Loucy (cell line): ENCODE data around the gene RALGPS2.

ENCODE experiments used
- H2AFZ ChIP-seq: fragments of 200-600 bp; sonication (generic); 2 replicates; pipeline ENCODE4 v1.6.0; 2016; ENCODE audit warnings: antibody characterized with exemption, mild to moderate bottlenecking, low read length, moderate library complexity
- H3F3A ChIP-seq: fragments of 200-600 bp; 2 replicates; pipeline ENCODE4 v1.6.0; 2016; ENCODE audit warnings: antibody characterized with exemption, low read depth, mild to moderate bottlenecking
- H3K27me3 ChIP-seq: fragments of 200-600 bp; sonication (generic); 2 replicates; pipeline ENCODE4 v1.6.1; 2014; ENCODE audit warnings: low read length, mild to moderate bottlenecking; ENCODE audit not compliant: insufficient read depth, poor library complexity, severe bottlenecking
- H3K36me3 ChIP-seq: fragments of 200-600 bp; sonication (generic); 2 replicates; pipeline ENCODE4 v1.6.1; 2016; ENCODE audit warnings: low read length; ENCODE audit not compliant: insufficient read depth
- H3K4me1 ChIP-seq: fragments of 200-600 bp; sonication (generic); 2 replicates; pipeline ENCODE4 v1.5.1; 2014; ENCODE audit warnings: low read length, mild to moderate bottlenecking; ENCODE audit not compliant: insufficient read depth, poor library complexity, severe bottlenecking
- H3K4me2 ChIP-seq: fragments of 200-600 bp; sonication (generic); 2 replicates; pipeline ENCODE4 v1.6.0; 2014; ENCODE audit warnings: antibody characterized with exemption, low read length, low read depth, mild to moderate bottlenecking; ENCODE audit not compliant: poor library complexity, severe bottlenecking
- H3K4me3 ChIP-seq: fragments of 200-600 bp; sonication (generic); 2 replicates; pipeline ENCODE4 v1.5.1; 2014; ENCODE audit warnings: low read length, mild to moderate bottlenecking, mixed read lengths; ENCODE audit not compliant: poor library complexity, severe bottlenecking
- H3K79me2 ChIP-seq: fragments of 200-600 bp; sonication (generic); 2 replicates; pipeline ENCODE4 v1.6.1; 2014; ENCODE audit warnings: low read length; ENCODE audit not compliant: insufficient read depth
- H3K9ac ChIP-seq: fragments of 200-600 bp; sonication (generic); 2 replicates; pipeline ENCODE4 v1.6.0; 2014; ENCODE audit warnings: mild to moderate bottlenecking, low read depth, low read length, moderate library complexity; ENCODE audit not compliant: poor library complexity, severe bottlenecking
- H3K9me2 ChIP-seq: fragments of 200-600 bp; sonication (generic); replicated peaks from 2 replicates; pipeline ENCODE4 v1.6.1; 2016; ENCODE audit warnings: low read depth, low read length, mixed read lengths
- H3K9me3 ChIP-seq: fragments of 200-600 bp; sonication (generic); 2 replicates; pipeline ENCODE4 v1.6.1; 2014; ENCODE audit warnings: mild to moderate bottlenecking, antibody characterized with exemption, low read length, low read depth; ENCODE audit not compliant: insufficient read depth
- H4K20me1 ChIP-seq: fragments of 200-600 bp; sonication (generic); 2 replicates; pipeline ENCODE4 v1.6.0; 2014; ENCODE audit warnings: antibody characterized with exemption, low read length, mild to moderate bottlenecking; ENCODE audit not compliant: insufficient read depth, poor library complexity, severe bottlenecking
- EZH2phosphoT487 ChIP-seq: fragments of 200-600 bp; IDR thresholded peaks from 2 replicates; pipeline ENCODE4 v1.6.1; 2018; ENCODE audit warnings: antibody characterized with exemption, mild to moderate bottlenecking, moderate library complexity, borderline replicate concordance
- TF ChIP-seq, protein P1 (sequence below): fragments of 200-600 bp; sonication (generic); conservative IDR thresholded peaks from 2 replicates; pipeline ENCODE4 v1.5.1; 2014; ENCODE audit warnings: mild to moderate bottlenecking, antibody characterized with exemption, low read length

RALGPS2 gene

DNA sequence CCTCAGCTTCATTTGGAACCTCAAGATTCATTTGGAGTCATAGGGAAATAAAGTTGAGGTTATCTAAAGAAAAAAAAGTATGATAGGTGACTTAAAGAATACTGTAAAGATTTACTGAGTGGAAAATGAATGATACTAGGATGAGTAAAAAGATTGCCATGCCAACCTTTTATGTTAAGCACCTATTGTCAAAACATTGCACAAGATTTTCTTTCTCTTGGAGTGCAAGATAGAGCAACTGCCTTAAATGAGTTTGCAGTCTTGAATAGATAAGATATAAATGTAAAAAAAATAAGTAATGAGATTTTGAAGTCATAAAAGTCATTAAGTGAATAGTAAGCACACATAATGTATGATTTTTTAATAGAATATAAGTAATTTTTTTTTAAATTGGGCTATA, 150.9 kb downstream of the RALGPS2 start:
- Histone ChIP-seq H3K36me3 (no peaks in the 10 kb centered on the region), H2AFZ (no peak overlapping the region), H3K79me2 (no peaks in the 10 kb centered on the region), H3K4me1 (no peaks in the 10 kb centered on the region), H3K9me3 (no peaks in the 10 kb centered on the region), H3K27me3 (no peaks in the 10 kb centered on the region), H4K20me1 (no peaks in the 10 kb centered on the region), H3K9ac (no peak overlapping the region), H3K4me3 (no peak overlapping the region), H3K4me2 (no peak overlapping the region), H3K9me2 (no peaks in the 10 kb centered on the region), H3F3A (no peaks in the 10 kb centered on the region)
- TF ChIP-seq, protein P1, sequence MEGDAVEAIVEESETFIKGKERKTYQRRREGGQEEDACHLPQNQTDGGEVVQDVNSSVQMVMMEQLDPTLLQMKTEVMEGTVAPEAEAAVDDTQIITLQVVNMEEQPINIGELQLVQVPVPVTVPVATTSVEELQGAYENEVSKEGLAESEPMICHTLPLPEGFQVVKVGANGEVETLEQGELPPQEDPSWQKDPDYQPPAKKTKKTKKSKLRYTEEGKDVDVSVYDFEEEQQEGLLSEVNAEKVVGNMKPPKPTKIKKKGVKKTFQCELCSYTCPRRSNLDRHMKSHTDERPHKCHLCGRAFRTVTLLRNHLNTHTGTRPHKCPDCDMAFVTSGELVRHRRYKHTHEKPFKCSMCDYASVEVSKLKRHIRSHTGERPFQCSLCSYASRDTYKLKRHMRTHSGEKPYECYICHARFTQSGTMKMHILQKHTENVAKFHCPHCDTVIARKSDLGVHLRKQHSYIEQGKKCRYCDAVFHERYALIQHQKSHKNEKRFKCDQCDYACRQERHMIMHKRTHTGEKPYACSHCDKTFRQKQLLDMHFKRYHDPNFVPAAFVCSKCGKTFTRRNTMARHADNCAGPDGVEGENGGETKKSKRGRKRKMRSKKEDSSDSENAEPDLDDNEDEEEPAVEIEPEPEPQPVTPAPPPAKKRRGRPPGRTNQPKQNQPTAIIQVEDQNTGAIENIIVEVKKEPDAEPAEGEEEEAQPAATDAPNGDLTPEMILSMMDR = no peak
- TF ChIP-seq EZH2phosphoT487 = no peak

DNA sequence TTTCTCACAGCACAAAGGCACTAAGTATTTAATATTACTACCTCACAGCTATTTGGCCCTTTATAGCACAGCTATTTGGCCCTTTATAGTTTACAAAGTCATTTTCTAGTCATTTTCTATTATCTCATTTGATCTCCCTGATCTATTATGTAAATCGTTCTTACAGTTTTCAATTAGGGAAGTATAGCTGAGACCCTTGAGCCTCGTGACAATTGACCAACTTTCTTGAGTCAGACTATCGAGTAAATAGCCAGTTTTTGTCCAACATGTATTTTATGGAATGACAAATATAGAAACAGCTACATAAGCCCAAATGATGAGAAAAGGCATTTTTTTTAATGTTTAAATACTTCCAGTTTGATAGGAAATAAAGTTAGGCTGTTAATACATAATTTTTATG, 152.9 kb downstream of the RALGPS2 start:
- Histone ChIP-seq H4K20me1 (no peaks in the 10 kb centered on the region), H3K4me1 (no peaks in the 10 kb centered on the region), H3K4me3 (no peak overlapping the region), H3K9ac (no peak overlapping the region), H3K9me3 (no peaks in the 10 kb centered on the region), H3K9me2 (no peaks in the 10 kb centered on the region), H3K27me3 (no peaks in the 10 kb centered on the region), H2AFZ (no peak overlapping the region), H3K4me2 (no peak overlapping the region), H3F3A (no peaks in the 10 kb centered on the region), H3K36me3 (no peaks in the 10 kb centered on the region), H3K79me2 (no peaks in the 10 kb centered on the region)
- TF ChIP-seq EZH2phosphoT487 = no peak
- TF ChIP-seq, protein P1 = no peak

DNA sequence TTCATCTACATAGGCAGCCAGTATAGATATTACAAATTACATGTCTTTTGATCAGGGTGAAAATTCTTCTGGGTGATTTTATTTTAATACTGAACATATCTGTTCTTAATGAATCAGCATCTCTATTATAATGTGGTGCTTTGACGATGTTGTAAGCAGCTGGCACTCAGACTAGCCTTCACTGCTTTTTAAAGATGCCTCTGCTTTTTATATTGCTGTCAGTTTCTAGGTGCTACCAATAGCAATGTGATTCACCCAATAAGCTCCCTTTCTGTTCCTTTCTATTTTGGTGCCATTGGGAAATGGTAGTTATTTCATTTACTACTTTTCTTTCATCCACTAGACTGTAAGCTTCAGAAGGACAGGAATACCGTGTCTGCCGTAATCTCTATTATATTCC, 156.9 kb downstream of the RALGPS2 start:
- Histone ChIP-seq H3F3A (no peaks in the 10 kb centered on the region), H3K4me1 (no peaks in the 10 kb centered on the region), H3K4me2 (no peak overlapping the region), H2AFZ (no peak overlapping the region), H3K4me3 (no peak overlapping the region), H3K36me3 (peaks cover 4% of the 10 kb centered on the region; the same call in 1 of the 2 replicates), H3K9me3 (no peaks in the 10 kb centered on the region), H3K9me2 (no peaks in the 10 kb centered on the region), H3K27me3 (no peaks in the 10 kb centered on the region), H3K79me2 (no peaks in the 10 kb centered on the region), H3K9ac (no peak overlapping the region), H4K20me1 (no peaks in the 10 kb centered on the region)
- TF ChIP-seq, protein P1 = no peak
- TF ChIP-seq EZH2phosphoT487 = no peak
